LHCN-M2 (cell line): Measurements from ENCODE around the gene MYH11. TPM values are rescaled to one million over a fixed set of nuclear protein-coding genes. Genes with fewer than 3 reads are reported as not detected.
"Not testable (repeated sequence)": the region's sequence is repeated elsewhere in the genome, so short reads cannot be mapped to it uniquely, and the experiment has no call there.

Source experiments
- DNase-seq: peaks from one replicate; pipeline ENCODE4 v3.0.0-alpha.2; 2012; ENCODE audit warnings: low read depth
- total RNA-seq: library from RNA; depleted of rRNA; stranded (reverse); fragments of >200 nt; gene quantifications from 2 replicates; pipeline ENCODE4 v1.2.3, GENCODE V29; 2014

Gene MYH11
- total RNA-seq, 1 experiment from 2014 or later = under 0.01 TPM

GRCh38 chr16:15811481-15812400, 45.1 kb downstream of the MYH11 start:
- DNase-seq = peak; percentile 96

GRCh38 chr16:15810949-15811348, 45.9 kb downstream of the MYH11 start:
- no peak for DNase-seq

- DNase-seq = peak; percentile 19
These were observed 46.4 kb downstream of the MYH11 start for GRCh38 chr16:15810411-15810810.

GRCh38 chr16:15809297-15809696, 47.5 kb downstream of the MYH11 start:
- DNase-seq = not testable (repeated sequence)

GRCh38 chr16:15808071-15808470, 48.8 kb downstream of the MYH11 start:
- DNase-seq = no peak

- no peak for DNase-seq
These were observed 49.2 kb downstream of the MYH11 start for GRCh38 chr16:15807603-15808009.

GRCh38 chr16:15803618-15804017, 53.2 kb downstream of the MYH11 start:
- DNase-seq = no peak

- no peak for DNase-seq
These were observed 56.9 kb downstream of the MYH11 start for GRCh38 chr16:15799851-15800495.

GRCh38 chr16:15798671-15799070, 58.2 kb downstream of the MYH11 start:
- no peak for DNase-seq

GRCh38 chr16:15796885-15797284, 59.9 kb downstream of the MYH11 start:
- no peak for DNase-seq

- DNase-seq = no peak
These were observed 61.2 kb downstream of the MYH11 start for GRCh38 chr16:15795615-15796014.

GRCh38 chr16:15792563-15792971, 64.3 kb downstream of the MYH11 start:
- no peak for DNase-seq

GRCh38 chr16:15790458-15790857, 66.4 kb downstream of the MYH11 start:
- DNase-seq = no peak

GRCh38 chr16:15789816-15790215, 67.0 kb downstream of the MYH11 start:
- DNase-seq = not testable (repeated sequence)

- no peak for DNase-seq
These were observed 68.0 kb downstream of the MYH11 start for GRCh38 chr16:15788846-15789239.

- DNase-seq = no peak
These were observed 70.3 kb downstream of the MYH11 start for GRCh38 chr16:15786501-15786900.

- no peak for DNase-seq
These were observed 71.3 kb downstream of the MYH11 start for GRCh38 chr16:15785386-15786059.

- no peak for DNase-seq
These were observed 72.8 kb downstream of the MYH11 start for GRCh38 chr16:15783985-15784384.

- DNase-seq = no peak
These were observed 74.1 kb downstream of the MYH11 start for GRCh38 chr16:15782573-15783365.

GRCh38 chr16:15781650-15782049, 75.2 kb downstream of the MYH11 start:
- no peak for DNase-seq

GRCh38 chr16:15780805-15781204, 76.0 kb downstream of the MYH11 start:
- no peak for DNase-seq
